GM19193 (cell line): ENCODE data around the gene PDE1A.

Experiments
- POLR2A ChIP-seq: IDR thresholded peaks from 4 replicates; pipeline ENCODE4 v1.6.1; 2011; ENCODE audit not compliant: insufficient read depth, insufficient read length; ENCODE audit errors: extremely low read depth

PDE1A gene

GRCh38 chr2:182416861-182417260 lies 10.0 kb downstream of the PDE1A start:
- no peak for TF ChIP-seq POLR2A

GRCh38 chr2:182416191-182416590 lies 10.6 kb downstream of the PDE1A start:
- TF ChIP-seq POLR2A = no peak

GRCh38 chr2:182415771-182416170 lies 11.1 kb downstream of the PDE1A start:
- no peak for TF ChIP-seq POLR2A

GRCh38 chr2:182412858-182413257 lies 14.0 kb downstream of the PDE1A start:
- no peak for TF ChIP-seq POLR2A

- no peak for TF ChIP-seq POLR2A
Observed at GRCh38 chr2:182410120-182410519, 16.7 kb downstream of the PDE1A start.

GRCh38 chr2:182406221-182406620 lies 20.6 kb downstream of the PDE1A start:
- no peak for TF ChIP-seq POLR2A

- TF ChIP-seq POLR2A = no peak
Observed at GRCh38 chr2:182404975-182405561, 21.8 kb downstream of the PDE1A start.

- TF ChIP-seq POLR2A = no peak
Observed at GRCh38 chr2:182404092-182404491, 22.7 kb downstream of the PDE1A start.

- no peak for TF ChIP-seq POLR2A
Observed at GRCh38 chr2:182393270-182393760, 33.5 kb downstream of the PDE1A start.

- TF ChIP-seq POLR2A = no peak
Observed at GRCh38 chr2:182391443-182391842, 35.4 kb downstream of the PDE1A start.

GRCh38 chr2:182384860-182385259 lies 42.0 kb downstream of the PDE1A start:
- no peak for TF ChIP-seq POLR2A

GRCh38 chr2:182381225-182381624 lies 45.6 kb downstream of the PDE1A start:
- TF ChIP-seq POLR2A = no peak

GRCh38 chr2:182379241-182379640 lies 47.6 kb downstream of the PDE1A start:
- no peak for TF ChIP-seq POLR2A

DNA sequence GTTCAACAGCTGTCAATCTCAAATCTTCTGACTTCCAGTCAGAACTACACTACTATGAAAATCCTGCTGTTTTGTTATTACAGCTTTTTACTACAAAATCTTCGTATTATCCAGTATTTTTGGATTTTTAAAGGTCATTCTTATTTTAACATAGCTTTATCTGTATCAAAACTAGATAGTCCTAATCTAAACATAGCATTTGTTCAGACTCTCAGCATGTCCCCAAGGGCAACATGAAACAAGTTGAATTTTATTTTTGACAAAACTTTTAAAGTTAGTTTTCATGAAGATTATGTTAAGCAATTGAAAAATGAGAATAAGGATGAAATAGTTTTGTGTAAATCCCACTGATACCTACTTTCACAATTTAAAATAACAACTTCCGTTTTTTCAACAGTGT lies 48.1 kb downstream of the PDE1A start:
- TF ChIP-seq POLR2A = no peak

DNA sequence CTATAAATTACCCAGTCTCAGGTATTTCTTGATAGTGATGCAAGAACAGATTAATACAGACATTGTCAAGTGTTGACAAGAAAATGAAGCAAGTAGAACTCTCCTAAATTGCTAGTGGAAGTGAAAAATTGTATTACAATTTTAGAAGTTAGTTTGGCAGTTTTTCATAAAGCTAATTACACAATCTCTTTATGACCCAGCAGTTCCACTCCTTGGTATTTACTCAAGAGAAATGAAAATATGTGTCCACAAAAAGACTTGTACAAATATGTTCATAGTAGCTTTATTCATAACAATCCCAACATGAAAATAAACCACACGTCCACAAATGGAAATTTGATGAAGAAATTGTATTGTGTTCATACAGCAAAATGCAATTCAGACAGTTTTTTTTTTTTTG lies 49.4 kb downstream of the PDE1A start:
- TF ChIP-seq POLR2A = no peak

DNA sequence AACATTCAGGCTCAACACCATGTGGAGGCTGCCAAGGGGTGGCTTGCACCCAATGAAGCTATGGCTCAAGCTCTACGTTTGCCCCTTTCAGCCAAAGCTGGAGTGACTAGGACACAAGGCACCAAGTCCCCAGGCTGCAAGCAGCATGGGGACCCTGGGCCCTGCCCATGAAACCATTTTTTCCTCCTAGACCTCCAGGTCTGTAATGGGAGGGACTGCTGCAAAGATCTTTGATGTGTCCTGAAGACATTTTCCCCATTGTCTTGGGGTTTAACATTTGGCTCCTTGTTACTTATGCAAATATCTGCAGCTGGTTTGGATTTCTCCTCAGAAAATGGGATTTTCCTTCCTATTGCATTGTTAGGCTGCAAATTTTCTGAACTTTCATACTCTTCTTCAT lies 51.0 kb downstream of the PDE1A start:
- no peak for TF ChIP-seq POLR2A

- no peak for TF ChIP-seq POLR2A
Observed at GRCh38 chr2:182372661-182373060, 54.2 kb downstream of the PDE1A start.
